Hepatocyte (in vitro differentiated cells): ENCODE measurements around the gene CLTCL1. TPM values are rescaled to one million over a fixed set of nuclear protein-coding genes. Genes with fewer than 3 reads are reported as not detected.

Experiments
- DNase-seq: peaks from one replicate; pipeline ENCODE4 v3.0.0-alpha.2; 2016; ENCODE audit warnings: low spot score
- H2AFZ ChIP-seq: fragments of 200-600 bp; sonication (generic); 2 replicates; pipeline ENCODE4 v1.6.0; 2016; ENCODE audit warnings: antibody characterized with exemption, mild to moderate bottlenecking
- H3K27ac ChIP-seq: fragments of 200-600 bp; sonication (generic); 2 replicates; pipeline ENCODE4 v1.5.1; 2016; ENCODE audit warnings: mild to moderate bottlenecking
- H3K27me3 ChIP-seq: fragments of 200-600 bp; sonication (generic); 2 replicates; pipeline ENCODE4 v1.6.1; 2016
- H3K36me3 ChIP-seq: fragments of 200-600 bp; sonication (generic); replicated peaks from 2 replicates; pipeline ENCODE4 v1.5.1; 2016; ENCODE audit warnings: low read depth; ENCODE audit not compliant: insufficient read depth
- H3K4me1 ChIP-seq: fragments of 200-600 bp; sonication (generic); 2 replicates; pipeline ENCODE4 v1.5.1; 2016; ENCODE audit warnings: mild to moderate bottlenecking, moderate library complexity; ENCODE audit not compliant: insufficient read depth
- H3K4me2 ChIP-seq: fragments of 200-600 bp; sonication (generic); 2 replicates; pipeline ENCODE4 v1.6.0; 2016
- H3K4me3 ChIP-seq: fragments of 200-600 bp; sonication (generic); 2 replicates; pipeline ENCODE4 v1.5.1; 2016; ENCODE audit warnings: mild to moderate bottlenecking
- H3K79me2 ChIP-seq: fragments of 200-600 bp; sonication (generic); 2 replicates; pipeline ENCODE4 v1.6.0; 2017; ENCODE audit warnings: mild to moderate bottlenecking
- H3K9me2 ChIP-seq: fragments of 200-600 bp; sonication (generic); replicated peaks from 2 replicates; pipeline ENCODE4 v1.6.0; 2017; ENCODE audit warnings: mild to moderate bottlenecking; ENCODE audit not compliant: insufficient read depth
- H3K9me3 ChIP-seq: fragments of 200-600 bp; sonication (generic); 2 replicates; pipeline ENCODE4 v1.5.1; 2016; ENCODE audit warnings: low read depth, mild to moderate bottlenecking
- H4K20me1 ChIP-seq: fragments of 200-600 bp; sonication (generic); 2 replicates; pipeline ENCODE4 v1.6.0; 2016; ENCODE audit warnings: mild to moderate bottlenecking; ENCODE audit not compliant: insufficient read depth, poor library complexity, severe bottlenecking
- CTCF ChIP-seq: fragments of 200-600 bp; sonication (generic); IDR thresholded peaks from 2 replicates; pipeline ENCODE4 v1.5.1; 2016; ENCODE audit warnings: antibody characterized with exemption, mild to moderate bottlenecking; ENCODE audit not compliant: poor library complexity
- EZH2 ChIP-seq: fragments of 200-600 bp; sonication (generic); IDR thresholded peaks from 2 replicates; pipeline ENCODE4 v1.6.1; 2016; ENCODE audit warnings: antibody characterized with exemption, mild to moderate bottlenecking, borderline replicate concordance
- EZH2phosphoT487 ChIP-seq: fragments of 200-600 bp; sonication (generic); IDR thresholded peaks from one replicate; pipeline ENCODE4 v1.6.1; 2018; ENCODE audit warnings: antibody characterized with exemption, mild to moderate bottlenecking, low read depth, moderate library complexity; ENCODE audit not compliant: unreplicated experiment, severe bottlenecking
- WGBS: methylation state at CpG from one replicate; pipeline ENCODE4 v1.1.6; 2016; ENCODE audit warnings: low lambda C conversion rate; ENCODE audit errors: missing lambda C conversion rate; 5-methylcytosine and 5-hydroxymethylcytosine counted together
- polyA plus RNA-seq: library from polyadenylated mRNA; unstranded; fragments of >200 nt; fragmentation: Nextera tagmentation; extraction: Ambion mirVana; gene quantifications from 2 replicates; pipeline ENCODE4 v1.2.1, GENCODE V29; 2016
- total RNA-seq: library from RNA; depleted of rRNA; stranded (reverse); fragments of >200 nt; gene quantifications from 2 replicates; pipeline ENCODE4 v1.2.3, GENCODE V29; 2014

The CLTCL1 gene
- total and polyA plus RNA-seq, 2 experiments from 2014 or later = 2.2 to 3.7 TPM

- Histone ChIP-seq H3K27ac (peak overlapping the region; percentile 99), H3K4me1 (peaks cover 26% of the 10 kb centered on the region), H3K36me3 (no peaks in the 10 kb centered on the region), H3K79me2 (peaks cover 35% of the 10 kb centered on the region), H2AFZ (peak overlapping the region; percentile 69), H3K9me2 (no peaks in the 10 kb centered on the region), H3K27me3 (no peaks in the 10 kb centered on the region), H4K20me1 (peaks cover 22% of the 10 kb centered on the region), H3K9me3 (no peaks in the 10 kb centered on the region), H3K4me2 (peak overlapping the region; percentile 99), H3K4me3 (peak overlapping the region; percentile 98)
- DNase-seq = peak; percentile 90
- TF ChIP-seq EZH2phosphoT487 (no peak), CTCF (no peak), EZH2 (no peak)
- WGBS = under 1% methylated on average over 48 of the region's 80 CpGs
Observed at GRCh38 chr22:19178065-19178656, 113.4 kb downstream of the CLTCL1 start.

GRCh38 chr22:19177164-19178064 lies 114.1 kb downstream of the CLTCL1 start:
- DNase-seq = peak; percentile 22
- Histone ChIP-seq H3K36me3 (no peaks in the 10 kb centered on the region), H3K4me2 (peak overlapping the region; percentile 99), H3K79me2 (peaks cover 42% of the 10 kb centered on the region), H3K9me2 (no peaks in the 10 kb centered on the region), H3K4me1 (peaks cover 33% of the 10 kb centered on the region), H3K27ac (peak overlapping the region; percentile 99), H3K9me3 (no peaks in the 10 kb centered on the region), H4K20me1 (peaks cover 22% of the 10 kb centered on the region), H3K27me3 (no peaks in the 10 kb centered on the region), H2AFZ (peak overlapping the region; percentile 69), H3K4me3 (peak overlapping the region; percentile 98)
- WGBS = 38% methylated on average over 47 of the region's 55 CpGs
- TF ChIP-seq EZH2 = no peak
- no peak for TF ChIP-seq EZH2phosphoT487
- TF ChIP-seq CTCF = no peak

DNA sequence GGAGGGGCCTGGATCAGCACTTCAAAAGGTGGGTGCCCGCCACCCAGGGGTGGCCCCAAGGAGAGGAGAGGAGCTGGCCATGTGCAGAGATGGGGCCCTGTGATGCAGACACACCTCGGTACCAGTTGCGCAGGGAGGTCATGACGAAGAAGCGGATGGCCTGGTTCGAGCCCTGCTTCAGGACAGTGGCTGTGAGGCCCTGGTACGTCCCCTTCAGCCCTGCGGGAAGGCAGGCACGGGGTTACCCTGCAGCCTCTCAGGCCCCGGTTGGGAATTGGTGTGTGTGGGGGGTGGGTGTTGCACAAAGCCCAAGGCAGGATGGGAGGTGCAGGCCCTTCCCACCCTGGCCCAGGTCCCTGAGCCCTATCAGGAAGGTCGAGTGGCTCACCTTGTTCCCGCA lies 114.8 kb downstream of the CLTCL1 start:
- no peak for DNase-seq
- H3K4me2 ChIP-seq = peak overlapping the region; percentile 99
- H3K79me2 ChIP-seq = peaks cover 49% of the 10 kb centered on the region
- 84% methylated on average over 12 of the region's 12 CpGs for WGBS
- TF ChIP-seq CTCF (no peak), EZH2 (no peak), EZH2phosphoT487 (no peak)
- H3K27ac ChIP-seq = no peak overlapping the region
- H3K9me2 ChIP-seq = no peaks in the 10 kb centered on the region
- no peaks in the 10 kb centered on the region for H3K36me3 ChIP-seq
- H2AFZ ChIP-seq = no peak overlapping the region
- peaks cover 36% of the 10 kb centered on the region for H3K4me1 ChIP-seq
- no peaks in the 10 kb centered on the region for H3K27me3 ChIP-seq
- no peaks in the 10 kb centered on the region for H3K9me3 ChIP-seq
- peaks cover 22% of the 10 kb centered on the region for H4K20me1 ChIP-seq
- no peak overlapping the region for H3K4me3 ChIP-seq
